ENCODE data around the gene CCL27. TPM values are rescaled to one million over a fixed set of nuclear protein-coding genes. Genes with fewer than 3 reads are reported as not detected.

CCL27 gene
- total RNA-seq, 1 experiment from 2014 or later, result 0.95 TPM

DNA sequence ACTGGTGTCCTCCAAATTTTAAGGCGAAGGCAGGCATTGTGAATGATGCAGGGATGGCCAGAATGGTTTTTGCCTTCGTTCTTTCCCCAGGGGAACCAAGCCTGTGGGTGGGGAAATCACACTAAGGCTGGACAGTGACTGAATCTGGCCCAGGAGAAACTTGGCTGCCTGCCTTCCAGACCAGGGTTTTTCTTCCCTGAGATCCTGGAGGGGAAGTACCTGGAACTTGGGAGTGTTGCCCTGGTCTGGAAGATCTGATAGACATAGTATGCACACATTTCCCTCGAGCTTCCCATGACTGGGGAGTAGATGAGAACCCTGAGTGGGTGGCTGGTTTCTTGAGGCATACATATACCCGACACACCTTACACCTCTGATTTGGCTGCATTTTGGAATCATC, 11.1 kb downstream of the CCL27 start:
- BruUV-seq (replicated peaks), result TSS peak; percentile 99
- H3K27ac ChIP-seq (ENCODE audit: low read length), result peak overlapping the region; percentile 95
- ChIA-PET CTCF (interaction anchor here (1.0 kb wide), 1 partner anchor 14 kb away, joined by 3 read pairs; no protein-coding TSS in a partner anchor), POLR2A (no interaction called here)
- DNase-seq (ENCODE audit: low read depth, low spot score) (no peak), ATAC-seq (peak; percentile 2; the same call in 1 of the 2 replicates)
- H3K4me1 ChIP-seq (ENCODE audit: control insufficient read depth, insufficient read depth, low read length), result peaks cover 36% of the 10 kb centered on the region
- no peaks in the 10 kb centered on the region for H3K36me3 ChIP-seq (ENCODE audit: control insufficient read depth, insufficient read depth, low read length)
- in situ Hi-C loops (cut with HindIII; ENCODE audit: low pct_unique_long_range_greater_than_20kb, low sequenced_read_pairs) (no loop called here), intact Hi-C loops (cut with micrococcal nuclease; ENCODE audit: unreplicated experiment) (no loop called here)
- TF ChIP-seq CTCF (IDR thresholded peaks at IDR 0.05) (no peak), POLR2AphosphoS5 (IDR thresholded peaks at IDR 0.05; ENCODE audit: low read depth, low read length) (no peak), TCF7L2 (IDR thresholded peaks at IDR 0.05; ENCODE audit: low read depth, low read length) (no peak), REST (IDR thresholded peaks at IDR 0.05; ENCODE audit: insufficient read depth in 1 of 2, low read depth in 2 of 2, low read length in 1 of 2) (no peak), SIN3A (IDR thresholded peaks at IDR 0.05; ENCODE audit: borderline replicate concordance, insufficient read depth, low read depth, low read length) (no peak)
- H3K27me3 ChIP-seq (ENCODE audit: control insufficient read depth, insufficient read depth, low read length), result no peaks in the 10 kb centered on the region
- peak overlapping the region; percentile 37 to 75 for H3K4me3 ChIP-seq (ENCODE audit: low read depth in 2 of 2, low read length in 2 of 2)
- H3K9me3 ChIP-seq (ENCODE audit: control insufficient read depth, insufficient read depth, low read depth, low read length), result no peaks in the 10 kb centered on the region

- POLR2A ChIA-PET, result no interaction called here
- DNase-seq (ENCODE audit: low read depth, low spot score) (no peak), ATAC-seq (no peak)
- H3K27ac ChIP-seq (ENCODE audit: low read length), result no peak overlapping the region; the same call in 1 of the 2 replicates
- BruUV-seq (replicated peaks), result no TSS peak
- H3K36me3 ChIP-seq (ENCODE audit: control insufficient read depth, insufficient read depth, low read length), result no peaks in the 10 kb centered on the region
- CTCF ChIA-PET, result interaction anchor here (0.6 to 1.0 kb wide), 2 partner anchors 14 to 234 kb away, joined by 3 read pairs; no protein-coding TSS in a partner anchor
- TF ChIP-seq SIN3A (IDR thresholded peaks at IDR 0.05; ENCODE audit: borderline replicate concordance, insufficient read depth, low read depth, low read length) (no peak), POLR2AphosphoS5 (IDR thresholded peaks at IDR 0.05; ENCODE audit: low read depth, low read length) (no peak), REST (IDR thresholded peaks at IDR 0.05; ENCODE audit: insufficient read depth in 1 of 2, low read depth in 2 of 2, low read length in 1 of 2) (no peak), TCF7L2 (IDR thresholded peaks at IDR 0.05; ENCODE audit: low read depth, low read length) (no peak), CTCF (IDR thresholded peaks at IDR 0.05) (no peak)
- peaks cover 41% of the 10 kb centered on the region for H3K4me1 ChIP-seq (ENCODE audit: control insufficient read depth, insufficient read depth, low read length)
- no peaks in the 10 kb centered on the region for H3K27me3 ChIP-seq (ENCODE audit: control insufficient read depth, insufficient read depth, low read length)
- no peaks in the 10 kb centered on the region for H3K9me3 ChIP-seq (ENCODE audit: control insufficient read depth, insufficient read depth, low read depth, low read length)
- intact Hi-C loops (cut with micrococcal nuclease; ENCODE audit: unreplicated experiment), result no loop called here
- in situ Hi-C loops (cut with HindIII; ENCODE audit: low pct_unique_long_range_greater_than_20kb, low sequenced_read_pairs), result no loop called here
- no peak overlapping the region for H3K4me3 ChIP-seq (ENCODE audit: low read depth in 2 of 2, low read length in 2 of 2)
Measured at GRCh38 chr9:34650816-34651215, 11.6 kb downstream of the CCL27 start.

Measured in Panc1 (cell line).